ENCODE results near the gene GPLD1. TPM values are rescaled to one million over a fixed set of nuclear protein-coding genes. Genes with fewer than 3 reads are reported as not detected.
"Not testable (repeated sequence)": the region's sequence is repeated elsewhere in the genome, so short reads cannot be mapped to it uniquely, and the experiment has no call there.

Gene GPLD1
- total and polyA plus RNA-seq, 9 of the 15 experiments (the other 6 are each of a cell fraction or from before 2014, with no cell fraction given) = 0.11 to 1.3 (median 0.82) TPM

DNA sequence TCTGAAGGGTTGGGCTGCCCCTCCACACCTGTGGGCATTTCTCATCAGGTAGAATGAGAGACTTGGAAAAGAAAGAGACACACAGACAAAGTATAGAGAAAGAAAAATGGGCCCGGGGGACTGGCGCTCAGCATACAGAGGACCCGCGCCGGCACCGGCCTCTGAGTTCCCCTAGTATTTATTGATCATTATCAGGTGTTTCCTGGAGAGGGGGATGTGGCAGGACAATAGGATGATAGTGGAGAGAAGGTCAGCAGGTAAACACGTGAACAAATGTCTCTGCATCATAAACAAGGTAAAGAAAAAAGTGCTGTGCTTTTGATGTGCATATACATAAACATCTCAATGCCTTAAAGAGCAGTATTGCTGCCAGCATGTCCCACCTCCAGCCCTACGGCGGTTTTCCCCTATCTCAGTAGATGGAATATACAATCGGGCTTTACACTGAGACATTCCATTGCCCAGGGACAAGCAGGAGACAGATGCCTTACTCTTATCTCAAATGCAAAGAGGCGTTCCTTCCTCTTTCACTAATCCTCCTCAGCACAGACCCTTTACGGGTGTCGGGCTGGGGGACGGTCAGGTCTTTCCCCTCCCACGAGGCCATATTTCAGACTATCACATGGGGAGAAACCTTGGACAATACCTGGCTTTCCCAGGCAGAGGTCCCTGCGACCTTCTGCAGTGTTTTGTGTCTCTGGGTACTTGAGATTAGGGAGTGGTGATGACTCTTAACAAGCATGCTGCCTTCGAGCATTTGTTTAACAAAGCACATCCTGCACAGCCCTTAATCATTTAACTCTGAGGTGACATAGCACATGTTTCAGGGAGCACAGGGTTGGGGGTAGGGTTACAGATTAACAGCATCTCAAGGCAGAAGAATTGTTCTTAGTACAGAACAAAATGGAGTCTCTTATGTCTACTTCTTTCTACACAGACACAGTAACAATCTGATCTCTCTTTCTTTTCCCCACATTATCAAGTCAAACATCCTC is 89.0 kb downstream of the GPLD1 start (continued):
- TF ChIP-seq, protein P1, sequence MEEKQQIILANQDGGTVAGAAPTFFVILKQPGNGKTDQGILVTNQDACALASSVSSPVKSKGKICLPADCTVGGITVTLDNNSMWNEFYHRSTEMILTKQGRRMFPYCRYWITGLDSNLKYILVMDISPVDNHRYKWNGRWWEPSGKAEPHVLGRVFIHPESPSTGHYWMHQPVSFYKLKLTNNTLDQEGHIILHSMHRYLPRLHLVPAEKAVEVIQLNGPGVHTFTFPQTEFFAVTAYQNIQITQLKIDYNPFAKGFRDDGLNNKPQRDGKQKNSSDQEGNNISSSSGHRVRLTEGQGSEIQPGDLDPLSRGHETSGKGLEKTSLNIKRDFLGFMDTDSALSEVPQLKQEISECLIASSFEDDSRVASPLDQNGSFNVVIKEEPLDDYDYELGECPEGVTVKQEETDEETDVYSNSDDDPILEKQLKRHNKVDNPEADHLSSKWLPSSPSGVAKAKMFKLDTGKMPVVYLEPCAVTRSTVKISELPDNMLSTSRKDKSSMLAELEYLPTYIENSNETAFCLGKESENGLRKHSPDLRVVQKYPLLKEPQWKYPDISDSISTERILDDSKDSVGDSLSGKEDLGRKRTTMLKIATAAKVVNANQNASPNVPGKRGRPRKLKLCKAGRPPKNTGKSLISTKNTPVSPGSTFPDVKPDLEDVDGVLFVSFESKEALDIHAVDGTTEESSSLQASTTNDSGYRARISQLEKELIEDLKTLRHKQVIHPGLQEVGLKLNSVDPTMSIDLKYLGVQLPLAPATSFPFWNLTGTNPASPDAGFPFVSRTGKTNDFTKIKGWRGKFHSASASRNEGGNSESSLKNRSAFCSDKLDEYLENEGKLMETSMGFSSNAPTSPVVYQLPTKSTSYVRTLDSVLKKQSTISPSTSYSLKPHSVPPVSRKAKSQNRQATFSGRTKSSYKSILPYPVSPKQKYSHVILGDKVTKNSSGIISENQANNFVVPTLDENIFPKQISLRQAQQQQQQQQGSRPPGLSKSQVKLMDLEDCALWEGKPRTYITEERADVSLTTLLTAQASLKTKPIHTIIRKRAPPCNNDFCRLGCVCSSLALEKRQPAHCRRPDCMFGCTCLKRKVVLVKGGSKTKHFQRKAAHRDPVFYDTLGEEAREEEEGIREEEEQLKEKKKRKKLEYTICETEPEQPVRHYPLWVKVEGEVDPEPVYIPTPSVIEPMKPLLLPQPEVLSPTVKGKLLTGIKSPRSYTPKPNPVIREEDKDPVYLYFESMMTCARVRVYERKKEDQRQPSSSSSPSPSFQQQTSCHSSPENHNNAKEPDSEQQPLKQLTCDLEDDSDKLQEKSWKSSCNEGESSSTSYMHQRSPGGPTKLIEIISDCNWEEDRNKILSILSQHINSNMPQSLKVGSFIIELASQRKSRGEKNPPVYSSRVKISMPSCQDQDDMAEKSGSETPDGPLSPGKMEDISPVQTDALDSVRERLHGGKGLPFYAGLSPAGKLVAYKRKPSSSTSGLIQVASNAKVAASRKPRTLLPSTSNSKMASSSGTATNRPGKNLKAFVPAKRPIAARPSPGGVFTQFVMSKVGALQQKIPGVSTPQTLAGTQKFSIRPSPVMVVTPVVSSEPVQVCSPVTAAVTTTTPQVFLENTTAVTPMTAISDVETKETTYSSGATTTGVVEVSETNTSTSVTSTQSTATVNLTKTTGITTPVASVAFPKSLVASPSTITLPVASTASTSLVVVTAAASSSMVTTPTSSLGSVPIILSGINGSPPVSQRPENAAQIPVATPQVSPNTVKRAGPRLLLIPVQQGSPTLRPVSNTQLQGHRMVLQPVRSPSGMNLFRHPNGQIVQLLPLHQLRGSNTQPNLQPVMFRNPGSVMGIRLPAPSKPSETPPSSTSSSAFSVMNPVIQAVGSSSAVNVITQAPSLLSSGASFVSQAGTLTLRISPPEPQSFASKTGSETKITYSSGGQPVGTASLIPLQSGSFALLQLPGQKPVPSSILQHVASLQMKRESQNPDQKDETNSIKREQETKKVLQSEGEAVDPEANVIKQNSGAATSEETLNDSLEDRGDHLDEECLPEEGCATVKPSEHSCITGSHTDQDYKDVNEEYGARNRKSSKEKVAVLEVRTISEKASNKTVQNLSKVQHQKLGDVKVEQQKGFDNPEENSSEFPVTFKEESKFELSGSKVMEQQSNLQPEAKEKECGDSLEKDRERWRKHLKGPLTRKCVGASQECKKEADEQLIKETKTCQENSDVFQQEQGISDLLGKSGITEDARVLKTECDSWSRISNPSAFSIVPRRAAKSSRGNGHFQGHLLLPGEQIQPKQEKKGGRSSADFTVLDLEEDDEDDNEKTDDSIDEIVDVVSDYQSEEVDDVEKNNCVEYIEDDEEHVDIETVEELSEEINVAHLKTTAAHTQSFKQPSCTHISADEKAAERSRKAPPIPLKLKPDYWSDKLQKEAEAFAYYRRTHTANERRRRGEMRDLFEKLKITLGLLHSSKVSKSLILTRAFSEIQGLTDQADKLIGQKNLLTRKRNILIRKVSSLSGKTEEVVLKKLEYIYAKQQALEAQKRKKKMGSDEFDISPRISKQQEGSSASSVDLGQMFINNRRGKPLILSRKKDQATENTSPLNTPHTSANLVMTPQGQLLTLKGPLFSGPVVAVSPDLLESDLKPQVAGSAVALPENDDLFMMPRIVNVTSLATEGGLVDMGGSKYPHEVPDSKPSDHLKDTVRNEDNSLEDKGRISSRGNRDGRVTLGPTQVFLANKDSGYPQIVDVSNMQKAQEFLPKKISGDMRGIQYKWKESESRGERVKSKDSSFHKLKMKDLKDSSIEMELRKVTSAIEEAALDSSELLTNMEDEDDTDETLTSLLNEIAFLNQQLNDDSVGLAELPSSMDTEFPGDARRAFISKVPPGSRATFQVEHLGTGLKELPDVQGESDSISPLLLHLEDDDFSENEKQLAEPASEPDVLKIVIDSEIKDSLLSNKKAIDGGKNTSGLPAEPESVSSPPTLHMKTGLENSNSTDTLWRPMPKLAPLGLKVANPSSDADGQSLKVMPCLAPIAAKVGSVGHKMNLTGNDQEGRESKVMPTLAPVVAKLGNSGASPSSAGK (IDR thresholded peaks at IDR 0.05) = peak; percentile 75
- peak in 1 of 2 experiments; percentile 80; a peak in 2 of 4 replicates for TF ChIP-seq HDAC1 (IDR thresholded peaks at IDR 0.05)
- TF ChIP-seq MEIS2 (IDR thresholded peaks at IDR 0.05; ENCODE audit: partially characterized antibody) = peak; percentile 72
- TF ChIP-seq ETV1 (tag; conservative IDR thresholded peaks at IDR 0.05; ENCODE audit: low read depth) = peak; percentile 60; the same call in 1 of the 2 replicates
- TF ChIP-seq RCOR1 (IDR thresholded peaks at IDR 0.05; ENCODE audit: borderline replicate concordance in 1 of 2, low read depth in 2 of 2, low read length in 2 of 2) = 0 out of 4 replicates have a peak, but pooled peaks of 1 of the 2 experiments have one; percentile 3
- TF ChIP-seq ATF1 (CRISPR knock-in tag; IDR thresholded peaks at IDR 0.05); TEAD4 (CRISPR knock-in tag; IDR thresholded peaks at IDR 0.05; ENCODE audit: borderline replicate concordance): not testable (repeated sequence)
- peak; percentile 37; the same call in 1 of the 2 replicates for TF ChIP-seq ATF1 (tag; IDR thresholded peaks at IDR 0.05)
- TF ChIP-seq DACH1 (IDR thresholded peaks at IDR 0.05; ENCODE audit: partially characterized antibody) = peak; percentile 6
- TF ChIP-seq, protein P2, sequence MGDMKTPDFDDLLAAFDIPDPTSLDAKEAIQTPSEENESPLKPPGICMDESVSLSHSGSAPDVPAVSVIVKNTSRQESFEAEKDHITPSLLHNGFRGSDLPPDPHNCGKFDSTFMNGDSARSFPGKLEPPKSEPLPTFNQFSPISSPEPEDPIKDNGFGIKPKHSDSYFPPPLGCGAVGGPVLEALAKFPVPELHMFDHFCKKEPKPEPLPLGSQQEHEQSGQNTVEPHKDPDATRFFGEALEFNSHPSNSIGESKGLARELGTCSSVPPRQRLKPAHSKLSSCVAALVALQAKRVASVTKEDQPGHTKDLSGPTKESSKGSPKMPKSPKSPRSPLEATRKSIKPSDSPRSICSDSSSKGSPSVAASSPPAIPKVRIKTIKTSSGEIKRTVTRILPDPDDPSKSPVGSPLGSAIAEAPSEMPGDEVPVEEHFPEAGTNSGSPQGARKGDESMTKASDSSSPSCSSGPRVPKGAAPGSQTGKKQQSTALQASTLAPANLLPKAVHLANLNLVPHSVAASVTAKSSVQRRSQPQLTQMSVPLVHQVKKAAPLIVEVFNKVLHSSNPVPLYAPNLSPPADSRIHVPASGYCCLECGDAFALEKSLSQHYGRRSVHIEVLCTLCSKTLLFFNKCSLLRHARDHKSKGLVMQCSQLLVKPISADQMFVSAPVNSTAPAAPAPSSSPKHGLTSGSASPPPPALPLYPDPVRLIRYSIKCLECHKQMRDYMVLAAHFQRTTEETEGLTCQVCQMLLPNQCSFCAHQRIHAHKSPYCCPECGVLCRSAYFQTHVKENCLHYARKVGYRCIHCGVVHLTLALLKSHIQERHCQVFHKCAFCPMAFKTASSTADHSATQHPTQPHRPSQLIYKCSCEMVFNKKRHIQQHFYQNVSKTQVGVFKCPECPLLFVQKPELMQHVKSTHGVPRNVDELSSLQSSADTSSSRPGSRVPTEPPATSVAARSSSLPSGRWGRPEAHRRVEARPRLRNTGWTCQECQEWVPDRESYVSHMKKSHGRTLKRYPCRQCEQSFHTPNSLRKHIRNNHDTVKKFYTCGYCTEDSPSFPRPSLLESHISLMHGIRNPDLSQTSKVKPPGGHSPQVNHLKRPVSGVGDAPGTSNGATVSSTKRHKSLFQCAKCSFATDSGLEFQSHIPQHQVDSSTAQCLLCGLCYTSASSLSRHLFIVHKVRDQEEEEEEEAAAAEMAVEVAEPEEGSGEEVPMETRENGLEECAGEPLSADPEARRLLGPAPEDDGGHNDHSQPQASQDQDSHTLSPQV (IDR thresholded peaks at IDR 0.05) = peak; percentile 97
- TF ChIP-seq TEAD4 (IDR thresholded peaks at IDR 0.05; ENCODE audit: low read length) = peak; percentile 47
